GM21576 (cell line): ENCODE data around the gene REELD1.

ENCODE experiments used
- ATAC-seq: cut with Tn5 transposase; IDR thresholded peaks from one replicate; pipeline ENCODE4 v1.9.1; 2021; ENCODE audit warnings: mild to moderate bottlenecking, moderate library complexity; ENCODE audit not compliant: unreplicated experiment

Gene REELD1

GRCh38 chr4:146214238-146214637, at the start of gene REELD1:
TSS of gene REELD1 (plus strand) at chr4:146214538. CDS start at chr4:146216953, 2,415 bp downstream.
- no peak for ATAC-seq

- ATAC-seq: no peak
Observed at GRCh38 chr4:146165221-146165620, 49.1 kb upstream of the REELD1 start.

GRCh38 chr4:146165840-146166239, 48.5 kb upstream of the REELD1 start:
- ATAC-seq: no peak

GRCh38 chr4:146170149-146170548, 44.2 kb upstream of the REELD1 start:
- ATAC-seq: no peak

- ATAC-seq: peak; percentile 90
Observed at GRCh38 chr4:146175541-146176453, 38.5 kb upstream of the REELD1 start, which contains the start of gene LSM6. TSS of gene LSM6 (plus strand) at chr4:146175718. CDS start at chr4:146182922, 7,204 bp downstream.

GRCh38 chr4:146176891-146177290, 37.4 kb upstream of the REELD1 start:
- no peak for ATAC-seq

- ATAC-seq: no peak
Observed at GRCh38 chr4:146178126-146178525, 36.2 kb upstream of the REELD1 start.

- no peak for ATAC-seq
Observed at GRCh38 chr4:146179784-146180370, 34.5 kb upstream of the REELD1 start.

- no peak for ATAC-seq
Observed at GRCh38 chr4:146182443-146182842, 31.9 kb upstream of the REELD1 start.

GRCh38 chr4:146183209-146183608, 31.1 kb upstream of the REELD1 start:
- no peak for ATAC-seq

GRCh38 chr4:146186041-146186440, 28.3 kb upstream of the REELD1 start:
- no peak for ATAC-seq

- no peak for ATAC-seq
Observed at GRCh38 chr4:146186596-146186995, 27.7 kb upstream of the REELD1 start.

GRCh38 chr4:146190456-146190855, 23.9 kb upstream of the REELD1 start:
- ATAC-seq: no peak

GRCh38 chr4:146191766-146192458, 22.4 kb upstream of the REELD1 start:
- ATAC-seq: no peak

GRCh38 chr4:146193628-146194027, 20.7 kb upstream of the REELD1 start:
- no peak for ATAC-seq

- no peak for ATAC-seq
Observed at GRCh38 chr4:146194212-146194611, 20.1 kb upstream of the REELD1 start.

GRCh38 chr4:146202665-146203064, 11.7 kb upstream of the REELD1 start:
- ATAC-seq: no peak

- no peak for ATAC-seq
Observed at GRCh38 chr4:146207410-146207809, 6.9 kb upstream of the REELD1 start.

- no peak for ATAC-seq
Observed at GRCh38 chr4:146210890-146211289, 3.4 kb upstream of the REELD1 start.

GRCh38 chr4:146211440-146211839, 2.9 kb upstream of the REELD1 start:
- no peak for ATAC-seq

- no peak for ATAC-seq
Observed at GRCh38 chr4:146212781-146213180, 1.6 kb upstream of the REELD1 start.

- no peak for ATAC-seq
Observed at GRCh38 chr4:146222313-146222712, 8.0 kb downstream of the REELD1 start.
